Activated naive CD4-positive, alpha-beta T cell treated with anti-CD3 and anti-CD28 coated beads, Interleukin-2, amount 10 ng/mL, durations not matched to agents 5 hours and 36 hours (primary cell): ENCODE results near the gene HSFX4. TPM values are rescaled to one million over a fixed set of nuclear protein-coding genes. Genes with fewer than 3 reads are reported as not detected.

Experiments
- total RNA-seq, 2 experiments: library from RNA; stranded (reverse); gene quantifications; one replicate each; pipeline ENCODE4 v1.2.3, GENCODE V29; 2021

Gene HSFX4, protein sequence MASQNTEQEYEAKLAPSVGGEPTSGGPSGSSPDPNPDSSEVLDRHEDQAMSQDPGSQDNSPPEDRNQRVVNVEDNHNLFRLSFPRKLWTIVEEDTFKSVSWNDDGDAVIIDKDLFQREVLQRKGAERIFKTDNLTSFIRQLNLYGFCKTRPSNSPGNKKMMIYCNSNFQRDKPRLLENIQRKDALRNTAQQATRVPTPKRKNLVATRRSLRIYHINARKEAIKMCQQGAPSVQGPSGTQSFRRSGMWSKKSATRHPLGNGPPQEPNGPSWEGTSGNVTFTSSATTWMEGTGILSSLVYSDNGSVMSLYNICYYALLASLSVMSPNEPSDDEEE
- total RNA-seq: not detected

DNA sequence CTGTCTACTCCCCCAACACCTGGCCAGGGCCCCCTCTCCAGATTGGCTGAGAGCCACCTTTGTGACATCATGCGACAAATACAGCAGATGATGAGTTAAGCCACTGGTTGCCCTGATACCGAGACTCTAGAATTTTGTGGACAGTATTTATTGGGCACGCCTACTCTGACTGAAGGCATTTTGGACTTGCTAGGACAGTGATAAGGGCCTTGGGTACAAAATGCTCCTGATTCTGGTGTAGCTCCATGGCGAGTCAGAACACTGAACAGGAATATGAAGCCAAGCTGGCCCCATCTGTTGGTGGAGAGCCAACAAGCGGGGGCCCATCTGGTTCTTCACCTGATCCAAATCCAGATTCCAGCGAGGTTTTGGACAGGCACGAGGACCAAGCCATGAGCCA is at the start of gene HSFX4:
HSFX4 (plus strand) TSS at position 174 of the 400 bp plus-strand sequence; CDS start at position 246, 72 bp downstream.

DNA sequence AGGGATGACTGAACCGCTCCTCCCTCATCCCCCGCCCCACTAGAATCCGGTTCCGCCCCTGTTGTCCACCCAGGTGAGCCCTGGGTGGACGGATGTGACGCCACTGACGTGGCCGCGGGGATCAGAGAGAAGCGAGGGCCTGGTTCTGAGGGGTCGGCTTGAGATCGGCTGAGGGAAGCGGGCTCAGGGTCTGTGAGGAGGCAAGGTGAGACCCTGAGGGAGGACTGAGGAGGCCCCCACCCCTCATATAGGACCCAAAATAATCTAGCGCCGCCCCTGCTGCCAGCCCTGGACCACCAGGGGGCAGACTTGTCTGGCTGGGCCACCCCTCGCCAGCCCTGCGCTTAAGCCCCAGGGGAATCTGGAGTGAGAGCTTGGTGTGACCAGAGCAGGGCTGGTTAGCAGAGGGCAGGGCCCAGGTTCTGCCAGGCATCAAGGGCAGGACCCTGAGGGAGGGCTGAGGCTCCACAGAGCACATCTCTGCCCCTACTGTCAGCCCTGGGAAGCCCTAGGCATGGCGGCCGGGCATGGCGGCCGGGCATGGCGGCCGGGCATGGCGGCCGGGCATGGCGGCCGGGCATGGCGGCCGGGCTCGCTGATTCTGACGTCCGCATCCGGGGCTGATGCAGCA is 48.2 kb upstream of the HSFX4 start, which contains the start of gene MAGEA8:
MAGEA8 (plus strand) TSS at position 103 of the 631 bp plus-strand sequence. CDS start 3,090 bp downstream, outside the sequence.

DNA sequence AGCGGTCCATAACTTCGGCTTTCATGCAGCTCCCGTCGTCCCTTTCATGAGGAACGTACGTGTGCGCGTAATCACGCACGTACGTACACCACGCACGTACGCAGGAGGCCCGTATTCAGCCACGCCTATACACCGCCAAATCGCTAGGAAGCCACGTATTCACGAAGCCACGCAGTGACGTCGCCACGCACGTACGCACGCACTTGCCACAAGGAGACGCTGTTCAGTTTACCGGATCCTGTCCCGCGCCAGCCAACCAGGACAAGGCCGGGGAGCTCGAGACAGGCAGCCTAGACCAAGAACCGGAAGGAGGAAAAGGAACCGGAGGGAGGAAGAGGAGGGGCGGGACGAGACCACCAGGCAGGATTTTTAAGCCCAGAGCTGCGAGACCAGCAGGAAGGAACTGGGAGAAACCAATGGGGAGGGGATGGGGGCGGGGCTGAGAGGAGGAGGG is 9.1 kb downstream of the HSFX4 start, which contains the start of gene EOLA2:
EOLA2 (minus strand) TSS at position 65 of the 454 bp plus-strand sequence. CDS start 4,617 bp downstream, outside the sequence.

Other genes starting within 250 kb of the HSFX4 start
- not detected for gene MAGEA11, start 217.5 kb upstream of the HSFX4 start, total RNA-seq
- gene HSFX1, start 155.5 kb upstream of the HSFX4 start, total RNA-seq: under 1 TPM; 0.58 to 0.88 TPM
- not detected for gene MAGEA9, start 147.6 kb upstream of the HSFX4 start, total RNA-seq
- not detected for gene MAGEA8, start 48.4 kb upstream of the HSFX4 start, total RNA-seq
- 10 to 100 TPM; 31.6 to 32.6 TPM for gene EOLA2, start 8.9 kb downstream of the HSFX4 start, total RNA-seq